Osteocyte (in vitro differentiated cells): ENCODE results near the gene ZNF827. TPM values are rescaled to one million over a fixed set of nuclear protein-coding genes. Genes with fewer than 3 reads are reported as not detected.
A peak's percentile ranks its signal among the peaks of the same experiment; 100 is the strongest.

Experiments
- DNase-seq: peaks from one replicate; pipeline ENCODE4 v3.0.0; 2021; ENCODE audit warnings: mixed read lengths; ENCODE audit not compliant: unreplicated experiment; ENCODE audit errors: extremely low spot score
- H3K27ac Mint-ChIP-seq: one replicate; pipeline ENCODE4 v1.8.0; 2021; ENCODE audit warnings: mild to moderate bottlenecking, mixed read lengths; ENCODE audit not compliant: unreplicated experiment
- H3K27me3 Mint-ChIP-seq: one replicate; pipeline ENCODE4 v1.8.0; 2021; ENCODE audit warnings: mixed read lengths; ENCODE audit not compliant: unreplicated experiment
- H3K36me3 Mint-ChIP-seq: one replicate; pipeline ENCODE4 v1.8.0; 2021; ENCODE audit warnings: mixed read lengths; ENCODE audit not compliant: unreplicated experiment
- H3K4me1 Mint-ChIP-seq: one replicate; pipeline ENCODE4 v1.8.0; 2021; ENCODE audit warnings: mixed read lengths; ENCODE audit not compliant: unreplicated experiment
- H3K4me3 Mint-ChIP-seq: one replicate; pipeline ENCODE4 v1.8.0; 2021; ENCODE audit warnings: mild to moderate bottlenecking, moderate library complexity, mixed read lengths; ENCODE audit not compliant: unreplicated experiment
- H3K9me3 Mint-ChIP-seq: one replicate; pipeline ENCODE4 v1.8.0; 2021; ENCODE audit warnings: mixed read lengths; ENCODE audit not compliant: unreplicated experiment
- CTCF ChIP-seq: fragments of 200-600 bp; sonication (generic); IDR thresholded peaks from 2 replicates; pipeline ENCODE4 v1.5.0; 2021; ENCODE audit warnings: antibody characterized with exemption, mild to moderate bottlenecking, moderate library complexity
- total RNA-seq: library from RNA; stranded (reverse); gene quantifications from 2 replicates; pipeline ENCODE4 v1.2.1, GENCODE V29; 2021

The ZNF827 gene
- total RNA-seq, 1 donor from 2014 or later: 22.5 TPM

GRCh38 chr4:145735347-145735675 is 203.3 kb downstream of the ZNF827 start:
- no peaks in the 10 kb centered on the region for H3K27me3 Mint-ChIP-seq
- H3K9me3 Mint-ChIP-seq: no peaks in the 10 kb centered on the region
- H3K4me1 Mint-ChIP-seq: peaks cover 57% of the 10 kb centered on the region
- H3K4me3 Mint-ChIP-seq: peak overlapping the region; percentile 45
- no peaks in the 10 kb centered on the region for H3K36me3 Mint-ChIP-seq
- DNase-seq: no peak
- H3K27ac Mint-ChIP-seq: peak overlapping the region; percentile 99
- no peak for TF ChIP-seq CTCF

- DNase-seq: no peak
- Mint-ChIP-seq H3K27me3 (no peaks in the 10 kb centered on the region), H3K4me3 (peak overlapping the region; percentile 45), H3K4me1 (peaks cover 57% of the 10 kb centered on the region), H3K27ac (peak overlapping the region; percentile 99), H3K9me3 (no peaks in the 10 kb centered on the region), H3K36me3 (no peaks in the 10 kb centered on the region)
- TF ChIP-seq CTCF: no peak
These were observed 203.9 kb downstream of the ZNF827 start for GRCh38 chr4:145734576-145735346.

DNA sequence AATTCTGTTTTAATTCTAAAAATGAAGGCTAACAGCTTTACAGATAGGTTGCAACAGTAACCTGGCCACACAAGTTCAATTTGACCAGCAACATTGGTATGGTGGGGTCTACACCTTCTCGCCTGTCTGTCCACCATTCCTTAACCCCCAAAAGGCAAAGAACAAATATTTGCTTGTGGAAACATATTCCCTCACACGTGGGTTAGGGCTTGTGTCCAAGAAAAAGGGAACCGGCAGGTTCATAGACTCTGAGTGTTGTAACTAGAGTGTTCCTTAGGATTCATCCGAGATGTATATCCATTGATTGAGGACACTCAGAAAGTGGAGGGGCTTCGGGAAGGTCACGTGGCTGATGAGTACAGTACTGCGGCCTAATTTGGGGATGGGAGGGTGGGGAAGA is 204.6 kb downstream of the ZNF827 start:
- H3K4me1 Mint-ChIP-seq: peaks cover 57% of the 10 kb centered on the region
- H3K4me3 Mint-ChIP-seq: no peak overlapping the region
- no peak for DNase-seq
- no peaks in the 10 kb centered on the region for H3K36me3 Mint-ChIP-seq
- H3K27me3 Mint-ChIP-seq: no peaks in the 10 kb centered on the region
- no peak for TF ChIP-seq CTCF
- H3K27ac Mint-ChIP-seq: peak overlapping the region; percentile 99
- H3K9me3 Mint-ChIP-seq: no peaks in the 10 kb centered on the region

GRCh38 chr4:145732895-145733880 is 205.4 kb downstream of the ZNF827 start:
- Mint-ChIP-seq H3K27me3 (no peaks in the 10 kb centered on the region), H3K36me3 (no peaks in the 10 kb centered on the region), H3K27ac (peak overlapping the region; percentile 99), H3K4me1 (peaks cover 57% of the 10 kb centered on the region), H3K4me3 (peak overlapping the region; percentile 74), H3K9me3 (no peaks in the 10 kb centered on the region)
- peak; percentile 97 for DNase-seq
- no peak for TF ChIP-seq CTCF
